NCI-H2227 (cell line): Measurements from ENCODE around the gene ASAP2.

Source experiments
- DNase-seq: peaks from one replicate; lab custom pipeline; 2025; ENCODE audit not compliant: unreplicated experiment; lab: John Stamatoyannopoulos, UW

Gene ASAP2

DNA sequence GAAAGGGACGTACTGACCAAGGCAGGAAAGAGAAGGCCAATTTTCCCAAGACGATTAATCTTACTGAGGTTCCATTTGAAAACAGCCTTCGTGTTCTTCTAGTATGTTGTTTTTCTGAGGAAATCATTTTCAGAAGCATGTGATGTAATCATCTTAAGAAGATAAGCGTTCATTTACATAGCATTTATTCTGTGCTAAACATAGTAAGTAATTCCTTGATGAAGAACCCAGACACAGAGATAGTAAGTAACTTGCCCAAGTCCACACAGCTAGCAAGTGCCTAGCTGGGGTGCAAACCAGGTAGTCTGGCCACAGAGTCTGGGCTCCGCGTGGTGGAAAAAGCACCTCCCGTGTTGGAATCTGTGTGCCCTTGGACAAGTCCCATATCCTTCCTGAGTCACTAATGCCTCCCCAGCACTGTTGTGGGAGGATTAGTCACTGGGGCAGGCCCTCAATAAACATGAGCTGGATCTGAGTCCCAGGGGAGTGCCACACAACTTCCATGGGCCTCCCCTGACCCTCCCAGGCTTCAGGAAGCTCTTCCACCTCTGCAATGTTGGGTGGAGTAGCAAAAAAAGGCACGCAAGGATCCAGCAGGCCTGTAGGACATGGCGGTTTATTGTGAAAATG is 26.9 kb upstream of the ASAP2 start:
- no peak for DNase-seq

DNA sequence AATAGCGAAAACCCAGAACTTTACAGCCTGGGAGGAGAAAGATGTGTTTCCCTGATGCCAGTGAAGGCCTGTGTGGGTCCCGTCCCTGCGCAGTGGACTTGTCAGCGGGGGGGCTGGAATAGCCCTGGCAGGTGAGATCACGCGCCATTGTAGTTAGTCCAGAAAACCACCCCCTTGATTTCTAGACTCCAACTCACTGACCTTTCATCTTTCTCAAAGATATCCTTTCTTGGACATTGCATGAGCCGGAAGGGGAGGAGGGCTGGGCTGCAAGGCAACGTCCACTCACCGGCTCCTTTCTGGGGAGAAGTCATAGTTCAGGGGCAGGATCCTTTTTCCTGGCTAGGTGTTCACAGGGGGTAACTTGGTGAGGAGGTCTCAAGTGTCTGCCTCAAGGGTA is 22.3 kb upstream of the ASAP2 start:
- DNase-seq: no peak

- DNase-seq: no peak
Observed at GRCh38 chr2:9187620-9188214, 18.9 kb upstream of the ASAP2 start.

GRCh38 chr2:9188823-9189222 is 17.8 kb upstream of the ASAP2 start:
- no peak for DNase-seq

- no peak for DNase-seq
Observed at GRCh38 chr2:9189901-9190300, 16.7 kb upstream of the ASAP2 start.

DNA sequence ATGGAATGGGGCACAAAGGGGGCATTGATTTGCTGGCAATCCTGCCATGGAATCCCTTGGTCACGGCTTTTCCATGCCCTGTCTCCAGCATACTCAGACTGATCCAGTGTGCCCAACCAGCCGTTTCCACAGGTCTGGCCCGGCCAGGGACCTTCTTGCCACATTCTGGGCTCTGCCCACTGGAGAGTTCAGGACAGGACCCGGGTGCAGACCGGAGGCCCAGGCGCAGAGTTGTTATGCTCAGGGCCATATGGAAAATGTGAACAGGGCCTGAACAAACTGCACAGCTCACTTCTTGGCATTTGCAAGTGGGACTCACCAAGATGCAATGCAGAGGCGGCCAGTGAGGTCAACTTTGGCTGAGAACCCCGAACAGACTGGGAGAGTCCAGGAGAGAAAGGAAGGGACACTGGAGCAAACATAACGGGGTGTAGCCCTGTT is 15.6 kb upstream of the ASAP2 start:
- peak; percentile 17 for DNase-seq

DNA sequence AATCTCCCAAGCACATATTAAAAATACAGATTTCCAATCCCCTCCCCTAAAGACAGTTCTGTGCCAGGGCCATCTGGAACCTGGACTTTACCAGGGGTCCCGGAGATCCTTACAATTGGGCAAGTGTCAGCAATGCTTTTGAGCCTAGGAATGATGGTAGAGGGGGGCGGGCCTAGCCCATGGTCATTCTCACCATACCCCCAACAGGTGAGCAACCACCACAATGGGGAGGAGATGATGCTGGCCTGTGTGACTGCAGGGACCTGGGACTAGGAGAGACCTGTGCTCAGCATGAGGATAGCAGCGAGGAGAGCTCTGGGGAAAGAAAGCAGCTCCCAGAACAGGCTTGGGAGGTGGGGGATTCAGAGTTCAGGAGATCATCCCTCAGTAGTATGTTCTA is 13.9 kb upstream of the ASAP2 start:
- no peak for DNase-seq

GRCh38 chr2:9194352-9194751 is 12.3 kb upstream of the ASAP2 start:
- DNase-seq: no peak

DNA sequence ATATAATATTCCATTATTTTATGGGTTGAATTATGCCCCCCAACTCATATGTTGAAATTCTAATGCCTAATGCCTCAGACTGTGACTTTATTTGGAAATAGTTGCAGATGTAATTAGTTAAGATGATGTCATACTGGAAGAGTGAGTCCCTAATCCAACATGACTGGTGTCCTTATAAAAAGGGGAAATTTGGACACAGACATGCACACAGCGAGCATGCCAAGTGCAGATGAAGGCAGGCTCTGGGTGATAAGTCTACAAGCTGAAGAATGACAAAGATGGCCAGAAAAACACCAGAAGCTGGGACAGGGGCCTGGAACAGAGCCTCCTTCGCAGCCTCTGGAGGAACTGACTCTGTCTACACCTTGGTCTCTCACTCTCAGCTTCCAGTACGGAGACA is 10.0 kb upstream of the ASAP2 start:
- DNase-seq: no peak

DNA sequence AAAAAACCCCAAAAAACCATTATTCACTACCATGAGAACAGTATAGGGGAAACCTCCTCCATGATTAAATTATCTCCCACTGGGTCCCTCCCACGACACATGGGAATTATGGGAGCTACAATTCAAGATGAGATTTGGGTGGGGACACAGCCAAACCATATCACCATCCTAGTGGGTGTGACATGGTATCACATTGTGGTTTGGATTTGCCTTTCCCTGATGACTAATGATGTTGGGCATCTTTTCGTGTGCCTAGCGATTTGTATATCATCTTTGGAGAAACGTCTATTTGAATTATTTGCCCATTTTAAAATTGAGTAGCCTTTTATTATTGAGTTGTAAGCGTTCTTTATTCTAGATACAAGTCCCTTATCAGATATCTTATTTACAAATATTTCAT is 8.7 kb upstream of the ASAP2 start:
- DNase-seq: no peak

- DNase-seq: no peak
Observed at GRCh38 chr2:9199716-9200632, 6.6 kb upstream of the ASAP2 start.

GRCh38 chr2:9200633-9201015 is 6.0 kb upstream of the ASAP2 start:
- no peak for DNase-seq

GRCh38 chr2:9201185-9201891 is 5.3 kb upstream of the ASAP2 start:
- no peak for DNase-seq

DNA sequence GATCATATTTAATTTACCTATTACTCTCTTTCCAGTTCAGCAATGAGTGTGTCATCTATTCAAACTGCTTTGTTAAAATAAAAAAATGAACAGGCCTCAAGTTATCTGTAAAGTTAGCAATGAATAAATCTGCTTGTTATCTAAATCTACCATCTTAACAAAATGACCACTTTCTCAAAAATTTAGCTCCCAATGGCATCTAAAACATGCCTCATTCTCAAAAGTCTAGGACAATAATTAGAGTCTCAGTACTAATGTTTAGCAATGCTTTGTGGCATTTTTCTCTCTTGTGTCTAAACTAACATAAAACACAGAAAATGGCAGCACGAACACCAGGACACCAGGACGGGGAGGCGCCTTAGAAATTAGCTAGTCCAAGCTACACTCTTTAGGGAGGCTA is 3.6 kb upstream of the ASAP2 start:
- no peak for DNase-seq

DNA sequence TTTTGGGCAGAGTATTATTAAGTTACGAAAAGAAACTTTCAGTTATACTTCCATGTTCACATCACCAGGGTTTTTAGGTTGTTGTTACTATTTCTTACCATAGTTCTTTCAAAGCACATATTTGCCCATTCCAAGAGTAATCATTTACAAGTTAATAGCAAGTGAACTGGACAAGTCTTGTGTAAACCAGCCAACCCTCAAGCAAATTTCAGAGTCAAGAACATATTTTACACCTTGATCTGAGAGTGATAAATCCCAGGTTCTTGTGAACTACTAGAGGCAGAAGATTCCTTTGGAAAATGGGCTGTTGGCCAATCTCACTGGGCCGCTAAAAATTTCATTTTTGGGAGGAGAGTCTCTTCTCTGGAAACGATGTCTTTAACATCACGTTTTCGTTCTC is 2.7 kb upstream of the ASAP2 start:
- DNase-seq: no peak

DNA sequence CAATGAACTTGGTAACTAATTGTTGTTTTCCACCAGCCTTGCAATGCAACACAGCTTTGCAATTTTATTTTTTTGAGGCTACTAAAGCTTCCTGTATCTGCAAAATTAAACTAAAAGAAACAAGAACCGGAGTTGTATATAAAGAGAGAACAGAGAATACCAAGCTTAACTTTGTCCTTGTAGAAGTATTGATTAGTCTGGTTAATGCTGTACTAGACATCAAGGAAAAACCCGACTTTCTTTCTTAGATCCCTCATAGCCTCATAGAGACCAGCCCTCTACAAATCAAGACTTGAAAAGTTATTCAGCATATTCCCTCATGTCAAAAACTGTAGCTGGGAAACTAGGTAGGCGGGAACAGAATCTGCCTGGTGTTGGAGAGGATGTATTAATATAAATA is 1.7 kb upstream of the ASAP2 start:
- no peak for DNase-seq

- no peak for DNase-seq
Observed at GRCh38 chr2:9205486-9205885, 1.1 kb upstream of the ASAP2 start.

DNA sequence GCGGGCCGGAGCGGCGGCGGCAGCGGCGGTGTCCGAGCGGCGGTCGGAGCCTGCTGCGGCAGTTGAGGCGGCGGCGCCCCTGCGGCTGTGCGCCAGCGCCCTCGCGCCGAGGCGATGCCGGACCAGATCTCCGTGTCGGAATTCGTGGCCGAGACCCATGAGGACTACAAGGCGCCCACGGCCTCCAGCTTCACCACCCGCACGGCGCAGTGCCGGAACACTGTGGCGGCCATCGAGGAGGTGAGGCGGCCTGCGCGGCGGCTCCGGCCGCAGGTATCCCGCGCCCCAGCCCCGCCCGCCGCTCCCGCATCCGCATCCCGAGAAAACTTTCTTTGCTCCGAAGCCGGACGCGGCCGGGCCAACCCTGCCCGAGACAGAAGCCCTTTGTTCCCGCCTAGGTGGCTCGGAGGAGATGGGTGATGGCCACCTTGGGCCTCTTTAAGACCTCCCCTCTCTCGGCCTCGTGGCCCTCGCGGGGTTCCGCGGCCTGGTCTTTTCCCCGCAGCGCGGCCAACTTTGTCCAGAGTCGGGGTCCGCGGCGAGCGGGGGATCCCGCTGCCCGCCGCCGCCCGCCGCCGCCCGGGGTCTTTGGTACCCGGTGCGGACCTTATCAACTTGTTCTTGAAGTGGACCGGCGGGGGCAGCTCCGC is 504 bp downstream of the ASAP2 start:
- DNase-seq: peak; percentile 57

GRCh38 chr2:9207641-9208311 is 1.2 kb downstream of the ASAP2 start:
- DNase-seq: peak; percentile 27

- DNase-seq: no peak
Observed at GRCh38 chr2:9208875-9209274, 2.3 kb downstream of the ASAP2 start.
